ENCODE measurements around the gene COPZ2. TPM values are rescaled to one million over a fixed set of nuclear protein-coding genes. Genes with fewer than 3 reads are reported as not detected.
A peak's percentile ranks its signal among the peaks of the same experiment; 100 is the strongest.

Gene COPZ2
- polyA plus RNA-seq, 1 of the 3 experiments (the other 2 are of a cell fraction): 36.9 TPM

- TF ChIP-seq TEAD4 (IDR thresholded peaks at IDR 0.05; ENCODE audit: borderline replicate concordance, insufficient read depth) (no peak), TCF12 (IDR thresholded peaks at IDR 0.05) (no peak), IRF3 (IDR thresholded peaks at IDR 0.05; ENCODE audit: low read depth, low read length) (no peak), PBX3 (IDR thresholded peaks at IDR 0.05) (0 out of 2 replicates have a peak, but pooled peaks have one; percentile 10), RFX5 (IDR thresholded peaks at IDR 0.05; ENCODE audit: low read length) (no peak), EP300 (IDR thresholded peaks at IDR 0.05; ENCODE audit: borderline replicate concordance in 1 of 2, low read depth in 1 of 2, low read length in 1 of 2) (peak in 1 of 2 experiments; percentile 85; a peak in 2 of 4 replicates), FOSL2 (IDR thresholded peaks at IDR 0.05; ENCODE audit: borderline replicate concordance, low read depth) (no peak), EZH2phosphoT487 (IDR thresholded peaks at IDR 0.05; ENCODE audit: borderline replicate concordance, low read depth) (no peak), MEF2A (IDR thresholded peaks at IDR 0.05; ENCODE audit: borderline replicate concordance, low read depth) (no peak), NFIC (IDR thresholded peaks at IDR 0.05; ENCODE audit: borderline replicate concordance) (no peak), RAD21 (IDR thresholded peaks at IDR 0.05; ENCODE audit: low read length) (peak; percentile 48), RCOR1 (IDR thresholded peaks at IDR 0.05; ENCODE audit: low read length) (0 out of 2 replicates have a peak, but pooled peaks have one; percentile 54), FOXJ3 (CRISPR knock-in tag; IDR thresholded peaks at IDR 0.05) (peak; percentile 69; the same call in 1 of the 2 replicates), SMC3 (IDR thresholded peaks at IDR 0.05; ENCODE audit: low read depth, low read length) (no peak), ELF1 (IDR thresholded peaks at IDR 0.05) (no peak), ZBTB33 (IDR thresholded peaks at IDR 0.05; ENCODE audit: borderline replicate concordance, low read depth) (no peak), MXI1 (IDR thresholded peaks at IDR 0.05; ENCODE audit: low read depth, low read length) (peak; percentile 43), CHD2 (IDR thresholded peaks at IDR 0.05; ENCODE audit: low read length, partially characterized antibody) (peak; percentile 66), FOXM1 (IDR thresholded peaks at IDR 0.05; ENCODE audit: low read depth) (no peak), GABPA (IDR thresholded peaks at IDR 0.05; ENCODE audit: low read depth) (0 out of 2 replicates have a peak, but pooled peaks have one; percentile 29)
- TF ChIP-seq, protein P1, sequence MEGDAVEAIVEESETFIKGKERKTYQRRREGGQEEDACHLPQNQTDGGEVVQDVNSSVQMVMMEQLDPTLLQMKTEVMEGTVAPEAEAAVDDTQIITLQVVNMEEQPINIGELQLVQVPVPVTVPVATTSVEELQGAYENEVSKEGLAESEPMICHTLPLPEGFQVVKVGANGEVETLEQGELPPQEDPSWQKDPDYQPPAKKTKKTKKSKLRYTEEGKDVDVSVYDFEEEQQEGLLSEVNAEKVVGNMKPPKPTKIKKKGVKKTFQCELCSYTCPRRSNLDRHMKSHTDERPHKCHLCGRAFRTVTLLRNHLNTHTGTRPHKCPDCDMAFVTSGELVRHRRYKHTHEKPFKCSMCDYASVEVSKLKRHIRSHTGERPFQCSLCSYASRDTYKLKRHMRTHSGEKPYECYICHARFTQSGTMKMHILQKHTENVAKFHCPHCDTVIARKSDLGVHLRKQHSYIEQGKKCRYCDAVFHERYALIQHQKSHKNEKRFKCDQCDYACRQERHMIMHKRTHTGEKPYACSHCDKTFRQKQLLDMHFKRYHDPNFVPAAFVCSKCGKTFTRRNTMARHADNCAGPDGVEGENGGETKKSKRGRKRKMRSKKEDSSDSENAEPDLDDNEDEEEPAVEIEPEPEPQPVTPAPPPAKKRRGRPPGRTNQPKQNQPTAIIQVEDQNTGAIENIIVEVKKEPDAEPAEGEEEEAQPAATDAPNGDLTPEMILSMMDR (IDR thresholded peaks at IDR 0.05): no peak
- TF ChIP-seq, protein P2, sequence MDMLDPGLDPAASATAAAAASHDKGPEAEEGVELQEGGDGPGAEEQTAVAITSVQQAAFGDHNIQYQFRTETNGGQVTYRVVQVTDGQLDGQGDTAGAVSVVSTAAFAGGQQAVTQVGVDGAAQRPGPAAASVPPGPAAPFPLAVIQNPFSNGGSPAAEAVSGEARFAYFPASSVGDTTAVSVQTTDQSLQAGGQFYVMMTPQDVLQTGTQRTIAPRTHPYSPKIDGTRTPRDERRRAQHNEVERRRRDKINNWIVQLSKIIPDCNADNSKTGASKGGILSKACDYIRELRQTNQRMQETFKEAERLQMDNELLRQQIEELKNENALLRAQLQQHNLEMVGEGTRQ (IDR thresholded peaks at IDR 0.05; ENCODE audit: borderline replicate concordance, low read depth, low read length): peak; percentile 34; the same call in 1 of the 2 replicates
- WGBS (ENCODE audit: low lambda C conversion rate): 55% methylated on average over 16 of the region's 17 CpGs
- H3K27ac ChIP-seq (ENCODE audit: low read depth in 2 of 2, low read length in 1 of 2): peak overlapping the region in 1 of 2 experiments; percentile 92; a peak in 2 of 4 replicates
- H3K9ac ChIP-seq: no peak overlapping the region
- peaks cover 0 to 14% of the 10 kb centered on the region in 2 experiments for H3K36me3 ChIP-seq (replicated peaks in 1 of 2; ENCODE audit: control insufficient read depth in 1 of 2, insufficient read depth in 2 of 2, low read length in 1 of 2)
- H3F3A ChIP-seq (replicated peaks; ENCODE audit: insufficient read depth): no peaks in the 10 kb centered on the region
- no peaks in the 10 kb centered on the region for H3K79me2 ChIP-seq (ENCODE audit: insufficient read depth)
- DNase-seq: peak; percentile 87
- H3K27me3 ChIP-seq (ENCODE audit: insufficient read depth): no peaks in the 10 kb centered on the region
- peak overlapping the region; percentile 19; the same call in 1 of the 2 replicates for H3K4me2 ChIP-seq
- ChIA-PET POLR2A (interaction anchor here (0.6 to 2.7 kb wide), 11 partner anchors 9 to 62 kb away, joined by 3 to 38 read pairs (median 5); partner anchors contain the start of genes CDK5RAP3 and NFE2L1), CTCF (interaction anchor here (1.1 to 41.8 kb wide), 7 partner anchors 3 to 39 kb away, joined by 6 to 1752 read pairs (median 86); partner anchors contain the start of gene CDK5RAP3)
- H3K4me3 ChIP-seq (ENCODE audit: low read depth in 2 of 2, low read length in 1 of 2): no peak overlapping the region
- peaks cover 13 to 61% of the 10 kb centered on the region in 2 experiments for H3K4me1 ChIP-seq (ENCODE audit: control insufficient read depth in 1 of 2, insufficient read depth in 2 of 2, low read depth in 1 of 2, low read length in 1 of 2)
- H3K9me2 ChIP-seq: no peaks in the 10 kb centered on the region
- peak overlapping the region; percentile 27; the same call in 1 of the 2 replicates for H2AFZ ChIP-seq (ENCODE audit: low read depth)
- no peaks in the 10 kb centered on the region for H4K20me1 ChIP-seq (ENCODE audit: insufficient read depth)
- no peaks in the 10 kb centered on the region for H3K9me3 ChIP-seq
Observed at GRCh38 chr17:47987240-47987835, 50.3 kb downstream of the COPZ2 start.

Measured in SK-N-SH (cell line).